PC-3 (cell line): Measurements from ENCODE around the gene PIGL. TPM values are rescaled to one million over a fixed set of nuclear protein-coding genes. Genes with fewer than 3 reads are reported as not detected.

Source experiments
- ATAC-seq: fragments of 200-7000 bp; cut with Tn5 transposase; 2 replicates; pipeline ENCODE4 v1.9.1; 2020; ENCODE audit warnings: mild to moderate bottlenecking, moderate library complexity
- BruUV-seq: library from RNA; stranded (reverse); fragments of 400-500 nt; replicated peaks from 2 replicates; lab custom pipeline; 2021; lab: Mats Ljungman, UMichigan
- CTCF ChIA-PET: fragments of 300-600 bp; sonication (Branson Sonifier 250); formaldehyde crosslinking; loops from one replicate; lab custom pipeline; 2022; ENCODE audit warnings: antibody characterized with exemption; lab: Charles Lee
- POLR2A ChIA-PET: fragments of 300-600 bp; sonication (Branson Sonifier 250); formaldehyde crosslinking; loops from one replicate; lab custom pipeline; 2022; ENCODE audit warnings: antibody characterized with exemption; ENCODE audit not compliant: unreplicated experiment; lab: Charles Lee
- DNase-seq: peaks from one replicate; pipeline ENCODE4 v3.0.0-alpha.2; 2015
- H2AFZ ChIP-seq: fragments of 300-600 bp; sonication (generic); 2 replicates; pipeline ENCODE4 v1.6.0; 2016; ENCODE audit warnings: antibody characterized with exemption, low read length
- H3F3A ChIP-seq: fragments of 300-600 bp; sonication (generic); one replicate; pipeline ENCODE4 v1.6.0; 2017; ENCODE audit warnings: antibody characterized with exemption, low read length, control low read depth, mild to moderate bottlenecking; ENCODE audit not compliant: unreplicated experiment
- H3K27ac ChIP-seq: fragments of 300-600 bp; sonication (generic); 2 replicates; pipeline ENCODE4 v1.5.1; 2016; ENCODE audit warnings: mild to moderate bottlenecking, low read length
- H3K27me3 ChIP-seq: fragments of 300-600 bp; sonication (generic); 2 replicates; pipeline ENCODE4 v1.6.1; 2016; ENCODE audit warnings: low read length, mixed read lengths
- H3K36me3 ChIP-seq: fragments of 300-600 bp; sonication (generic); 2 replicates; pipeline ENCODE4 v1.6.1; 2016; ENCODE audit warnings: low read depth, mixed run types, low read length, mixed read lengths
- H3K4me1 ChIP-seq: fragments of 300-600 bp; sonication (generic); 2 replicates; pipeline ENCODE4 v1.5.1; 2016; ENCODE audit warnings: low read length; ENCODE audit not compliant: insufficient read depth
- H3K4me2 ChIP-seq: fragments of 300-600 bp; sonication (generic); 2 replicates; pipeline ENCODE4 v1.6.0; 2016; ENCODE audit warnings: low read length
- H3K4me3 ChIP-seq: fragments of 300-600 bp; sonication (generic); 2 replicates; pipeline ENCODE4 v1.5.1; 2016; ENCODE audit warnings: mild to moderate bottlenecking, low read length, mixed read lengths
- H3K79me2 ChIP-seq: fragments of 300-600 bp; sonication (generic); 2 replicates; pipeline ENCODE4 v1.6.1; 2017; ENCODE audit warnings: low read length, mixed read lengths
- H3K9ac ChIP-seq: fragments of 300-600 bp; sonication (generic); 2 replicates; pipeline ENCODE4 v1.6.0; 2016; ENCODE audit warnings: mild to moderate bottlenecking, low read length
- H3K9me2 ChIP-seq: fragments of 300-600 bp; sonication (generic); replicated peaks from 2 replicates; pipeline ENCODE4 v1.6.1; 2016; ENCODE audit warnings: mixed run types, low read length, mixed read lengths
- H3K9me3 ChIP-seq: fragments of 300-600 bp; sonication (generic); 2 replicates; pipeline ENCODE4 v1.6.1; 2016; ENCODE audit warnings: low read length, mixed read lengths
- H4K20me1 ChIP-seq: fragments of 300-600 bp; sonication (generic); 2 replicates; pipeline ENCODE4 v1.6.1; 2016; ENCODE audit warnings: low read length, mixed read lengths
- EZH2 ChIP-seq: fragments of 300-600 bp; sonication (generic); IDR thresholded peaks from one replicate; pipeline ENCODE4 v1.6.1; 2017; ENCODE audit warnings: antibody characterized with exemption, mild to moderate bottlenecking, low read length; ENCODE audit not compliant: unreplicated experiment
- EZH2phosphoT487 ChIP-seq: fragments of 300-600 bp; sonication (generic); IDR thresholded peaks from 2 replicates; pipeline ENCODE4 v1.6.1; 2018; ENCODE audit warnings: mild to moderate bottlenecking, antibody characterized with exemption, low read length, borderline replicate concordance
- intact Hi-C: fragments of 100-400 bp; cut with micrococcal nuclease; formaldehyde crosslinking; loops from 2 replicates; pipeline ENCODE4 v1.9.0; 2023
- total RNA-seq: library from RNA; depleted of rRNA; stranded (reverse); fragments of >200 nt; gene quantifications from 2 replicates; pipeline ENCODE4 v1.2.3, GENCODE V29; 2014
- TF ChIP-seq, protein P1 (sequence below): fragments of 300-600 bp; sonication (generic); conservative IDR thresholded peaks from 2 replicates; pipeline ENCODE4 v1.5.1; 2017; ENCODE audit warnings: antibody characterized with exemption, low read depth, mild to moderate bottlenecking, low read length

PIGL gene
- total RNA-seq, 1 experiment from 2014 or later = 37.4 TPM

DNA sequence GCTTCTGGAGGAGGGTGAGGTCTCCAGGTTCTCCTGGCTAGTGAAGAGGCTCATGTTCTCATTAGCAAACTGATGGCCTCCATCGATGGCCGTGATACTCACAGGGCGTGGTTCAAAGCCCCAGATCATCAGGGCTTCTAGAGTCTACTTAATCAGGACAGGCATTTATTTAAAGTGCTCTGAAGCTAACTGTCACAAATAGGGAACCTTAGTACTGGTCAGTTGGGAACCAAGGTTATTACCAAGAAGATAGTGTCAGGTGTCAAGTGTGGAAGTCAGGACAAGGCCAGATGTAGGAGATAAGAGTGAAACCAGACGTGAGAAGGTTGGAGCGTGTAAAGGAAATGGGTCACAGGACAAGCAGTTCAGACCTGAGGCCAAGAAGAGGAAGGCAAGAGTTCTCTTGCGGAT is 56.9 kb downstream of the PIGL start:
- Histone ChIP-seq H3K9me2 (no peaks in the 10 kb centered on the region), H3K79me2 (no peaks in the 10 kb centered on the region), H3K9ac (peak overlapping the region; percentile 11; the same call in 1 of the 2 replicates), H3F3A (peaks cover 4% of the 10 kb centered on the region), H3K27me3 (no peaks in the 10 kb centered on the region), H3K9me3 (0 out of 2 replicates have a peak, but pooled peaks cover 6% of the 10 kb centered on the region), H3K4me1 (peaks cover 19% of the 10 kb centered on the region), H3K27ac (peak overlapping the region; percentile 73), H3K36me3 (peaks cover 16% of the 10 kb centered on the region), H3K4me2 (peak overlapping the region; percentile 34), H4K20me1 (no peaks in the 10 kb centered on the region), H2AFZ (no peak overlapping the region), H3K4me3 (no peak overlapping the region; the same call in 1 of the 2 replicates)
- DNase-seq (no peak), ATAC-seq (peak; percentile 53)
- TF ChIP-seq EZH2phosphoT487 = no peak
- intact Hi-C loops = no loop called here
- ChIA-PET CTCF (no interaction called here), POLR2A (no interaction called here)
- no TSS peak for BruUV-seq

DNA sequence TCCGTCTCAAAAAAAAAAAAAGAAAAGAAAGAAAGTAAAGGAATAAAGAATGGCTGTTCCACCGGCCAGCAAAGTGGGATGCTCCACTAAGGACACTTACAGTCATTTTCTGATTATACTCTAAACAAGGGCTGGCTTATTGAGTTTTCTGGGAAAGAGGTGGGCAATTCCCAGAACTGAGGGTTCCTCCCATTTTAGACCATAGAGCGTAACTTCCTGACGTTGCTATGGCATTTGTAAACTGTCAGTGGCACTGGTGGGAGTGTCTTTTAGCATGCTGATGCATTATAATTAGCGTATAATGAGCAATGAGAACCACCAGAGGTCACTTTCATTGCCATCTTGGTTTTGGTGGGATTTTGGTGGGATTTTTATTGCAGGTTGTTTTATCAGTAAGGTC is 58.0 kb downstream of the PIGL start:
- no TSS peak for BruUV-seq
- no peaks in the 10 kb centered on the region for H3K9me2 ChIP-seq
- no peak overlapping the region for H3K4me3 ChIP-seq
- H3K9ac ChIP-seq = no peak overlapping the region
- DNase-seq (no peak), ATAC-seq (no peak)
- peaks cover 22% of the 10 kb centered on the region for H3K36me3 ChIP-seq
- H4K20me1 ChIP-seq = no peaks in the 10 kb centered on the region
- H2AFZ ChIP-seq = no peak overlapping the region
- H3K4me1 ChIP-seq = peaks cover 19% of the 10 kb centered on the region
- no peak overlapping the region for H3K27ac ChIP-seq
- H3F3A ChIP-seq = peaks cover 4% of the 10 kb centered on the region
- intact Hi-C loops = no loop called here
- no peaks in the 10 kb centered on the region for H3K27me3 ChIP-seq
- no peak overlapping the region for H3K4me2 ChIP-seq
- CTCF ChIA-PET = no interaction called here
- no peak for TF ChIP-seq EZH2phosphoT487
- no peak for TF ChIP-seq EZH2
- TF ChIP-seq, protein P1, sequence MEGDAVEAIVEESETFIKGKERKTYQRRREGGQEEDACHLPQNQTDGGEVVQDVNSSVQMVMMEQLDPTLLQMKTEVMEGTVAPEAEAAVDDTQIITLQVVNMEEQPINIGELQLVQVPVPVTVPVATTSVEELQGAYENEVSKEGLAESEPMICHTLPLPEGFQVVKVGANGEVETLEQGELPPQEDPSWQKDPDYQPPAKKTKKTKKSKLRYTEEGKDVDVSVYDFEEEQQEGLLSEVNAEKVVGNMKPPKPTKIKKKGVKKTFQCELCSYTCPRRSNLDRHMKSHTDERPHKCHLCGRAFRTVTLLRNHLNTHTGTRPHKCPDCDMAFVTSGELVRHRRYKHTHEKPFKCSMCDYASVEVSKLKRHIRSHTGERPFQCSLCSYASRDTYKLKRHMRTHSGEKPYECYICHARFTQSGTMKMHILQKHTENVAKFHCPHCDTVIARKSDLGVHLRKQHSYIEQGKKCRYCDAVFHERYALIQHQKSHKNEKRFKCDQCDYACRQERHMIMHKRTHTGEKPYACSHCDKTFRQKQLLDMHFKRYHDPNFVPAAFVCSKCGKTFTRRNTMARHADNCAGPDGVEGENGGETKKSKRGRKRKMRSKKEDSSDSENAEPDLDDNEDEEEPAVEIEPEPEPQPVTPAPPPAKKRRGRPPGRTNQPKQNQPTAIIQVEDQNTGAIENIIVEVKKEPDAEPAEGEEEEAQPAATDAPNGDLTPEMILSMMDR = no peak
- POLR2A ChIA-PET = no interaction called here
- no peaks in the 10 kb centered on the region for H3K79me2 ChIP-seq
- H3K9me3 ChIP-seq = 0 out of 2 replicates have a peak, but pooled peaks cover 6% of the 10 kb centered on the region

DNA sequence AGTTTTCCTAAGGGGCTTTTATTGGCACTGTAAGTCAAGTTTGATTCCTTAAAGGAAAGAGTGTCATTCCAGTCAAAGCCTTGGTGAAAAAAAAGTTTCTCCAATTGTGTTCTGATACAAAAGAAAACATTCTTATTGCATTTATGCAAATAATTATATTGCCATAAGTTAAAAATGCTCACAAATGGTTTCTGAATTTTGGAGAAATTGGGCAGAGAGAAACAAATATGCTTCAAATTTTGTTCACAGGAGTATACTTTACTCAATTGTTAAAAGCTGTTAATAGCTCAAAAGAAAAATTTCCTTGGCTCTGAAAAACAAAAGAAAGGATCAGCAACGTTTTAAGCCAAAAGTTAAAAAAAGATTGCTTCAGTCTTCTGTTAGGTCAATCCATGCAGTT is 60.2 kb downstream of the PIGL start:
- peaks cover 22% of the 10 kb centered on the region for H3K36me3 ChIP-seq
- TF ChIP-seq EZH2phosphoT487 = no peak
- TF ChIP-seq EZH2 = no peak
- TF ChIP-seq, protein P1 = no peak
- no peak overlapping the region for H3K4me2 ChIP-seq
- DNase-seq = no peak
- H3K9ac ChIP-seq = no peak overlapping the region
- intact Hi-C loops = no loop called here
- ATAC-seq = no peak
- H3F3A ChIP-seq = peaks cover 4% of the 10 kb centered on the region
- no peaks in the 10 kb centered on the region for H4K20me1 ChIP-seq
- H3K79me2 ChIP-seq = no peaks in the 10 kb centered on the region
- no peak overlapping the region for H3K27ac ChIP-seq
- ChIA-PET CTCF (no interaction called here), POLR2A (interaction anchor here (0.6 kb wide), 1 partner anchor 11 kb away, joined by 26 read pairs; no protein-coding TSS in a partner anchor)
- H3K4me1 ChIP-seq = peaks cover 31% of the 10 kb centered on the region
- no peak overlapping the region for H2AFZ ChIP-seq
- H3K9me2 ChIP-seq = no peaks in the 10 kb centered on the region
- H3K4me3 ChIP-seq = no peak overlapping the region
- no TSS peak for BruUV-seq
- 0 out of 2 replicates have a peak, but pooled peaks cover 6% of the 10 kb centered on the region for H3K9me3 ChIP-seq
- H3K27me3 ChIP-seq = no peaks in the 10 kb centered on the region
